Adrenal gland (tissue), 12 donors: ENCODE measurements around the gene TATDN2. TPM values are rescaled to one million over a fixed set of nuclear protein-coding genes. Genes with fewer than 3 reads are reported as not detected.

Experiments
- DNase-seq, 7 donors: peaks; one replicate each; pipeline ENCODE4 v3.0.0-alpha.2; 2019 to 2020
- H3K27ac ChIP-seq, 5 donors: fragments of 200-600 bp; sonication (generic) in 4 of 5; 1 replicate in 3 of 5; 2 replicates in 2 of 5; pipeline versions ENCODE4 v1.5.1 to v1.8.0; 2016 to 2020; ENCODE audit warnings: mild to moderate bottlenecking in 1 of 5
- H3K27me3 ChIP-seq: fragments of 200-600 bp; 2 replicates; pipeline ENCODE4 v1.8.0; 2021
- H3K36me3 ChIP-seq, 2 donors: fragments of 200-600 bp; replicated peaks in 1 of 2; 1 replicate in 1 of 2; 2 replicates in 1 of 2; pipeline versions ENCODE4 v1.5.1 to v1.8.0; 2018 to 2022
- H3K4me1 ChIP-seq, 2 donors: fragments of 200-600 bp; replicated peaks in 1 of 2; 1 replicate in 1 of 2; 2 replicates in 1 of 2; pipeline versions ENCODE4 v1.5.1 to v1.8.0; 2018 to 2021
- H3K4me3 ChIP-seq, 4 donors: fragments of 200-600 bp; sonication (generic) in 3 of 4; one replicate each; pipeline ENCODE4 v1.5.1; 2016 to 2018
- H3K9me3 ChIP-seq, 3 donors: fragments of 200-600 bp; sonication (generic) in 1 of 3; replicated peaks in 1 of 3; 1 replicate in 2 of 3; 2 replicates in 1 of 3; pipeline versions ENCODE4 v1.5.1 to v1.8.0; 2016 to 2021
- POLR2A ChIP-seq, 2 donors: fragments of 450-650 bp; IDR thresholded peaks; one replicate each; pipeline ENCODE4 v1.6.1; 2017; ENCODE audit warnings: antibody characterized with exemption in 2 of 2, mild to moderate bottlenecking in 2 of 2, moderate library complexity in 1 of 2
- WGBS, 4 donors: extraction: QIAGEN DNeasy Blood & Tissue Kit in 2 of 4; methylation state at CpG; one replicate each; pipeline versions ENCODE4 v1.1.5 to v1.1.7; 2013 to 2017; 5-methylcytosine and 5-hydroxymethylcytosine counted together
- intact Hi-C, 2 donors: fragments of 100-400 bp; cut with DNase I; formaldehyde crosslinking; loops; one replicate each; pipeline versions ENCODE4 v1.14.1 to v1.15.0; 2022 to 2023
- polyA plus RNA-seq, 3 donors: library from polyadenylated mRNA; stranded (reverse); fragments of 200-250 nt in 2 of 3; fragments of 350-450 nt in 1 of 3; fragmentation: Illumina TruSeq in 1 of 3; extraction: RNeasy Lipid Tissue Mini Kit (QIAGEN cat#74804) in 1 of 3; gene quantifications; one replicate each; pipeline ENCODE4 v1.2.3, GENCODE V29; 2013 to 2014
- total RNA-seq, 9 donors: library from RNA; depleted of rRNA in 4 of 9; stranded (reverse); fragments of >200 nt in 4 of 9; fragments of 120-200 nt in 1 of 9; fragmentation: NEBNext Ultra II Directional in 1 of 9; extraction: Animal tissue kit (Norgen Biotek cat#: 25700) in 1 of 9; gene quantifications; one replicate each; pipeline versions ENCODE4 v1.1.0 to v1.2.4, GENCODE V29; 2013 to 2023
- TF ChIP-seq, protein P1 (sequence below), 6 experiments: fragments of 450-650 bp in 4 of 6; fragments of 200-600 bp in 2 of 6; sonication (generic) in 1 of 6; IDR thresholded peaks; 1 replicate in 5 of 6; 2 replicates in 1 of 6; pipeline versions ENCODE4 v1.5.1 to v1.8.0; 2016 to 2021; ENCODE audit warnings: antibody characterized with exemption in 6 of 6, mild to moderate bottlenecking in 2 of 6, moderate library complexity in 1 of 6
- donor health status: healthy with polysubstance abuse.
- donor health status: Bipolar disorder and iron deficiency.
- donor health status: DM: yes; HTN: yes; CAD: no.
- donor health status: DM: no; HTN: no; CAD: no.
- donor health status: DM: no; HTN: no; CAD: no.
- donor health status: DM: yes; HTN: yes; CAD: no.

The TATDN2 gene
- total and polyA plus RNA-seq, 12 donors, result 10.0 to 34.8 (median 22.6) TPM

DNA sequence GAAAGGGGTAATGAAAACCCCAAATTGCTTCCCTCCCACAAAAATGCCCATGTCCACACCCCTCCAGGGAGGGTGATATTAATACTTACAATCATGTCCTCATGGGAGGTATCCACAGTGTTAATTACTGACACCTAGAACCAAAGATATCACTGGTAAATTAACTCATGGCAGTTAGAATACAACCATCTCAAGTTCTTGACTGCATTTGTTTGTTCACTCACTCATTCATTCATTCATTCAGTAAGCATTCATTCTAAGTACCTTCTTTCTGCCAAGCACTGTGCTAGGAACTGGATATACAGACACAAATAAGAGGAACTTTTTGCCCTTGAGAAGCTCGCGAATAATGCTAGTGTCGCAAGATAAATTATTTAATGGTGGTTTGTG lies 69.7 kb downstream of the TATDN2 start:
- H3K36me3 ChIP-seq, result peaks cover 0 to 55% of the 10 kb centered on the region in 2 donors
- H3K4me3 ChIP-seq, result no peak overlapping the region
- no peak overlapping the region for H3K27ac ChIP-seq

DNA sequence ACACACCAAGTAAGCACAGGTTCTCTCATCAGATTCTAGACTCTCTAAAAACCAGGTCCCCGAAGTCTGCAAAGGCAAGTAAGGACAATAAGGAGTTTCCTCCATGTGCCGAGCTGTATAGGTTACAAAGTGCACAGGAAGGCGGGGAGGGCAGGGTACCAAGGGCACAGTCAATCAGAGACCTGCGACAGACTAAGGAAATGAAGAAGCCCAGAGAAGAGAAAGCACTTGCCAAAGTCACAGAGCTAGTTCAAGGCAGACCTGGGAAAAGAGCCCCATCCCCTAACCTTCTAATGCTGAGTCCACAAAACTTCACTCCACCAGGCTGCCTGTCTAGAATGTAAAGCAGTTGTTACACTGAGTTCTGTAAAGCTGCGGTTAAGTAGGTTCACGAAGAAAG lies 71.0 kb downstream of the TATDN2 start:
- TF ChIP-seq, protein P1, sequence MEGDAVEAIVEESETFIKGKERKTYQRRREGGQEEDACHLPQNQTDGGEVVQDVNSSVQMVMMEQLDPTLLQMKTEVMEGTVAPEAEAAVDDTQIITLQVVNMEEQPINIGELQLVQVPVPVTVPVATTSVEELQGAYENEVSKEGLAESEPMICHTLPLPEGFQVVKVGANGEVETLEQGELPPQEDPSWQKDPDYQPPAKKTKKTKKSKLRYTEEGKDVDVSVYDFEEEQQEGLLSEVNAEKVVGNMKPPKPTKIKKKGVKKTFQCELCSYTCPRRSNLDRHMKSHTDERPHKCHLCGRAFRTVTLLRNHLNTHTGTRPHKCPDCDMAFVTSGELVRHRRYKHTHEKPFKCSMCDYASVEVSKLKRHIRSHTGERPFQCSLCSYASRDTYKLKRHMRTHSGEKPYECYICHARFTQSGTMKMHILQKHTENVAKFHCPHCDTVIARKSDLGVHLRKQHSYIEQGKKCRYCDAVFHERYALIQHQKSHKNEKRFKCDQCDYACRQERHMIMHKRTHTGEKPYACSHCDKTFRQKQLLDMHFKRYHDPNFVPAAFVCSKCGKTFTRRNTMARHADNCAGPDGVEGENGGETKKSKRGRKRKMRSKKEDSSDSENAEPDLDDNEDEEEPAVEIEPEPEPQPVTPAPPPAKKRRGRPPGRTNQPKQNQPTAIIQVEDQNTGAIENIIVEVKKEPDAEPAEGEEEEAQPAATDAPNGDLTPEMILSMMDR (IDR thresholded peaks at IDR 0.05), result no peak
- no peak for TF ChIP-seq POLR2A (IDR thresholded peaks at IDR 0.05)
- WGBS, 4 donors, result 51 to 57% (median 55%) methylated on average over 6 of the region's 6 CpGs
- no peaks in the 10 kb centered on the region for H3K27me3 ChIP-seq
- peak overlapping the region in 1 of 4 donors; percentile 11 for H3K4me3 ChIP-seq
- intact Hi-C loops, result no loop called here
- no peak overlapping the region for H3K27ac ChIP-seq
- H3K9me3 ChIP-seq, result no peaks in the 10 kb centered on the region
- no peak for DNase-seq
- H3K36me3 ChIP-seq, result peaks cover 0 to 42% of the 10 kb centered on the region in 2 donors
- H3K4me1 ChIP-seq, result peaks cover 9 to 11% of the 10 kb centered on the region in 2 donors

More for the DNA sequence above, 69.7 kb downstream of the TATDN2 start:
- intact Hi-C loops, result no loop called here
- no peak for DNase-seq
- TF ChIP-seq POLR2A (IDR thresholded peaks at IDR 0.05), result no peak
- TF ChIP-seq, protein P1 (IDR thresholded peaks at IDR 0.05), result no peak
- 76 to 86% (median 80%) methylated on average over 3 of the region's 3 CpGs for WGBS, 4 donors
- H3K4me1 ChIP-seq, result peaks cover 9 to 11% of the 10 kb centered on the region in 2 donors
- H3K27me3 ChIP-seq, result no peaks in the 10 kb centered on the region
- H3K9me3 ChIP-seq, result no peaks in the 10 kb centered on the region

DNA sequence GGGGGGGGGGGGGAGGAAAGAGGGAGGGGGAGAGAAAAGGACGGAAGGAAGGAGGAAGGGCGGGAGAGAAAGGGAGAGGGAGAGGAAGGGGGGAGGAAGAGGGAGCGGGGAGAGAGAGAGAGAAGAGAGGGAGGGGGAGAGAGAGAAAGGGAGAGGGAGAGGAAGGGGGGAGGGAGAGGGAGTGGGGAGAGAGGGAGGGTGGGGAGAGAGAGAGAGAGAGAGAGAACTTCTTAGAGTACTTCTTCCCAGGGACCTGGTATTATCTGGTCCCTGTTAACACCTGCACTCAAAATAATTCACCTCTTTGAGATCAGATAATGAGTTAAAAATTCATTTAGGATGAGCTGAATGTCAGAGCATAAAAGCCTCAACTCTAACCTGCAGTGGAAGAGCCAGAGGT lies 71.5 kb downstream of the TATDN2 start:
- Histone ChIP-seq H3K27me3 (no peaks in the 10 kb centered on the region), H3K4me3 (peak overlapping the region in 3 of 4 donors; percentile 77 to 96 (median 96)), H3K9me3 (no peaks in the 10 kb centered on the region), H3K36me3 (peaks cover 0 to 36% of the 10 kb centered on the region in 2 donors), H3K27ac (peak overlapping the region in 2 of 5 donors; percentile 88 to 90), H3K4me1 (peaks cover 9 to 11% of the 10 kb centered on the region in 2 donors)
- no peak for DNase-seq
- intact Hi-C loops, result no loop called here
- TF ChIP-seq, protein P1 (IDR thresholded peaks at IDR 0.05), result no peak
- no peak for TF ChIP-seq POLR2A (IDR thresholded peaks at IDR 0.05)
- 0 to 13% (median 7%) methylated on average over 1 to 3 of the region's 3 CpGs for WGBS, 4 donors

DNA sequence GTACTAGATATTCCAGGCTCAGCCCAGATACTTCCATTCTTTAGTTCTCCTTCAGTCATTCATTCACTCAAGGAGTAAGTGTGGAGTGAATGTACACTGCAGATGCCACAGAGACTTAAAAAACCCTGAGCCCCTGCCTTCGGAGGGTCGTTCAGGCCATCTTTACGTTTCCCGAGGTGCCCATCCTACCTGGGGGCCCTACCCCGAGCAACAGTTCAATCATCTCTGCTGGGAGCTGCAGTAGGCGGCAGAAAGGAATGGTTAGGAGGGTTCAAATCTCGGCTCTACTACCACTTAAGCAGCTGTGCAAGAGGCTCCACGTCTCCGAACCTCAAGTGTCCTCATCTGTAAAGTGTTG lies 72.0 kb downstream of the TATDN2 start:
- TF ChIP-seq POLR2A (IDR thresholded peaks at IDR 0.05), result no peak
- intact Hi-C loops, result no loop called here
- H3K27me3 ChIP-seq, result no peaks in the 10 kb centered on the region
- H3K27ac ChIP-seq, result peak overlapping the region in 4 of 5 donors; percentile 86 to 90 (median 87)
- no peak for DNase-seq
- WGBS, 4 donors, result 0 to 2% (median 0%) methylated on average over 4 to 9 of the region's 9 CpGs
- H3K36me3 ChIP-seq, result peaks cover 0 to 31% of the 10 kb centered on the region in 2 donors
- H3K9me3 ChIP-seq, result no peaks in the 10 kb centered on the region
- H3K4me1 ChIP-seq, result peaks cover 9 to 11% of the 10 kb centered on the region in 2 donors
- peak overlapping the region; percentile 77 to 96 (median 94) for H3K4me3 ChIP-seq
